Stimulated activated CD4-positive, alpha-beta T cell treated with anti-CD3 and anti-CD28 coated beads, Interleukin-2, amount 100 ng/mL, for 4 hours (primary cell): Measurements from ENCODE around the gene MAZ.
"Not testable (repeated sequence)": the region's sequence is repeated elsewhere in the genome, so short reads cannot be mapped to it uniquely, and the experiment has no call there.

Experiments used
- DNase-seq: peaks from one replicate; pipeline ENCODE4 v3.0.0-alpha.2; 2020; ENCODE audit warnings: low read depth

Gene MAZ

GRCh38 chr16:29825145-29826044 is 19.1 kb downstream of the MAZ start:
- DNase-seq = no peak

DNA sequence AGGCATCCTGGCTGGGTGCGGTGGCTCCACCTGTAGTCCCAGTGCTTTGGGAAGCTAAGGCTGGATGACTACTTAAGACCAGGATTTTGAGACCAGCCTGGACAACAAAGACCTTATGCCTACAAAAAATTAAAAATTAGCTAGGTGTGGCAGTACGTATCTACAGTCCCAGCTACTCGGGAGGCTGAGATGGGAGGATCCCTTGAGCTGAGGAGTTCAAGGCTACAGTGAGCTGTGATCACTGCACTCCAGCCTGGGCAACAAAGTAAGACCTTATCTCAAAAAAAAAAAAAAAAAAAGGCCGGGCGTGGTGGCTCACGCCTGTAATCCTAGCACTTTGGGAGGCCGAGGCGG is 20.0 kb downstream of the MAZ start:
- DNase-seq = no peak

DNA sequence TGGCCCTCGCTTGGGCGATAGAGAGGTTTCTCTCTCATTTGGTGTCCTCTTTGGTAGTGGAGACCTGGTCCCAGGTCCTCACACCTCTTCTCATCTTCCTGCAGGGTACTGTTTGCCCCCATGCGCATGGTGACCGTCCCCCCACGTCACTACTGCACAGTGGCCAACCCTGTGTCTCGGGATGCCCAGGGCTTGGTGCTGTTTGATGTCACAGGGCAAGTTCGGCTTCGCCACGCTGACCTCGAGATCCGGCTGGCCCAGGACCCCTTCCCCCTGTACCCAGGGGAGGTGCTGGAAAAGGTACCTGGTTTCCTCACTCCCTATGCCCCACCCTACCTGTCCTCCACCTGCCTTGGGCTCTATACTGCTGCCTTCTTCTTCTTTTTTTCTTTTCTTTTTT is 24.4 kb downstream of the MAZ start:
- DNase-seq = no peak

GRCh38 chr16:29831490-29831889 is 25.2 kb downstream of the MAZ start:
- DNase-seq = no peak

- DNase-seq = not testable (repeated sequence)
Observed at GRCh38 chr16:29833219-29833618, 26.9 kb downstream of the MAZ start.

GRCh38 chr16:29834079-29834478 is 27.8 kb downstream of the MAZ start:
- no peak for DNase-seq

DNA sequence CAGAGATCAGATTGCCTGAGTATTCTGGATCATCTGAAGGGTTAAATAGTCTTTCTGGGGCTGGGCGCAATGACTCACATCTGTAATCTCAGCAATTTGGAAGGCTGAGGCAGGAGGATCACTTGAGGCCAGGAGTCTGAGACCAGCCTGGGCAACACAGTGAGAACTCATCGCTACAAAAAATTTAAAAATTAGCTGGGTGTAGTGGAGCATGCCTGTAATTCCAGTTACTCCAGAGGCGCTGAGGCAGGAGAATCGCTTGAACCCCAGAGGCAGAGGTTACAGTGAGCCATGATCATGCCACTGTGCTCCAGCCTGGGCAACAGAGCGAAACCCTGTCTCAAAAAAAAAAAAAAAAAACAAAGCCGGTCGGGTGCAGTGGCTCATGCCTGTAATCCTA is 29.6 kb downstream of the MAZ start:
- DNase-seq = no peak

DNA sequence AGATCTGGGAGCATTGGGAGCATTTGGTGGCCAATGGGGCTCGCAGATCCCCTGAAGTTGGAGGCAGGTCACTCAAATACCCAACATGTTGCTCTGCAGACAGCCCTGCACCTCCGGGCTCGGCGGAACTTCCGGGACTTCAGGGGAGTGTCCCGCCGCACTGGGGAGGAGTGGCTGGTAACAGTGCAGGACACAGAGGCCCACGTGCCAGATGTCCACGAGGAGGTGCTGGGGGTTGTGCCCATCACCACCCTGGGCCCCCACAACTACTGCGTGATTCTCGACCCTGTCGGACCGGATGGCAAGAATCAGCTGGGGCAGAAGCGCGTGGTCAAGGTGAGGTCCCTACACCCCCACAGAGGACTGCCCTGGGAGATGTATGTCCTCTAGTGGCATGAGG is 30.3 kb downstream of the MAZ start:
- no peak for DNase-seq

DNA sequence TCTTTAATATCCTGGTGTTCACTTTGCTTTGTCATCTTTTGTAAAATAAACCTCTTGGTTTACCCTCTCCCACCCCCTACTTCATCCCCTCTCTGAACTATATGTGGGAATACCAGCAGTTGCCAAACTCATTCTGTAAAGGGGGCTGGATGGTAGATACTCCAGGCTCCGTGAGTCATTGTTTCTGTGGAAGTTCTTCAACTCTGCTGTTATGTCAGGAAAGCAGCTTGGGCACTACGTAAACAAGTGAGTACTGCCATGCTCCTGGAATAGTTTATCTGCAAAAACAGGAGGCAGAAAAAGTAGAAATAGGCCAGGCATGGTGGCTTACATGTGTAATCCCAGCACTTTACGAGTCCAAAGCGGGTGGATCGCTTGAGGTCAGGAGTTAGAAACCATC is 31.5 kb downstream of the MAZ start:
- DNase-seq = no peak

GRCh38 chr16:29839822-29840221 is 33.5 kb downstream of the MAZ start:
- no peak for DNase-seq

GRCh38 chr16:29840240-29840639 is 33.9 kb downstream of the MAZ start:
- no peak for DNase-seq

DNA sequence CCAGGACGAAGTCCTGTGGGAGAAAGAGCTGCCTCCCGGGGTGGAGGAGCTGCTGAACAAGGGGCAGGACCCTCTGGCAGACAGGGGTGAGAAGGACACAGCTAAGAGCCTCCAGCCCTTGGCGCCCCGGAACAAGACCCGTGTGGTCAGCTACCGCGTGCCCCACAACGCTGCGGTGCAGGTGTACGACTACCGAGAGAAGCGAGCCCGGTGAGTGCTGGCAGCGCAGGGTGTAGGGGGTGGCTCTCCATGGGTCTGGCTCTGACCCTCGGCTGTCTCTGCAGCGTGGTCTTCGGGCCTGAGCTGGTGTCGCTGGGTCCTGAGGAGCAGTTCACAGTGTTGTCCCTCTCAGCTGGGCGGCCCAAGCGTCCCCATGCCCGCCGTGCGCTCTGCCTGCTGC is 35.3 kb downstream of the MAZ start:
- no peak for DNase-seq

DNA sequence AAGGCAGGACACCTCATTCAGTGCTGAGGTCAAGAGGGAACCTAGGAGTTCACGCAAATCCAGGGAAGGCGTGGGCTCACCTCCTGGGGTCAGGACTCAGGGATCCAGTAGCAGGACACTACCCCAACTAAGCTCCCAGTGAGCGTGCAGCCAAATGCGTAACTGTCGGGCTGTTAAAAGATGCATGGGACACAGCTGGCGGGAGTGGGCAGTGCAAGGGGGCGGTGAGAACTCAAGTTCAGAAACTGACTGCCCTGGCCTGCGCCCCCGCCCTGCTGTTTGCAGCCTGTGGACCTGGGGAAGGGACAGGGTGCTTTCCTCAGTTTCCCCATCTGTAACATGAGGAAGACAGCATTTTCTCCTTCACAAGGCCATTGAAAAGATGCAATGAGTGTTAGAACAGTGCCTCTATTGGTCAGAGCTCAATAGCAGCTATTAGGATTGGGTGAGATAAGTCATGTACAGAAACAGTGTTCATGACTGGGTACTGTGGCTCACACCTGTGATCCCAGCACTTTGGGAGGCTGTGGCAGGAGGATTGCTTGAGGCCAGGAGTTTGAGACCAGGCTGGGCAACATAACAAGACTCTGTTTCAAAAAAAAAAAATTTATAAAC is 36.5 kb downstream of the MAZ start:
- DNase-seq = no peak

GRCh38 chr16:29843931-29844330 is 37.6 kb downstream of the MAZ start:
- DNase-seq = no peak

DNA sequence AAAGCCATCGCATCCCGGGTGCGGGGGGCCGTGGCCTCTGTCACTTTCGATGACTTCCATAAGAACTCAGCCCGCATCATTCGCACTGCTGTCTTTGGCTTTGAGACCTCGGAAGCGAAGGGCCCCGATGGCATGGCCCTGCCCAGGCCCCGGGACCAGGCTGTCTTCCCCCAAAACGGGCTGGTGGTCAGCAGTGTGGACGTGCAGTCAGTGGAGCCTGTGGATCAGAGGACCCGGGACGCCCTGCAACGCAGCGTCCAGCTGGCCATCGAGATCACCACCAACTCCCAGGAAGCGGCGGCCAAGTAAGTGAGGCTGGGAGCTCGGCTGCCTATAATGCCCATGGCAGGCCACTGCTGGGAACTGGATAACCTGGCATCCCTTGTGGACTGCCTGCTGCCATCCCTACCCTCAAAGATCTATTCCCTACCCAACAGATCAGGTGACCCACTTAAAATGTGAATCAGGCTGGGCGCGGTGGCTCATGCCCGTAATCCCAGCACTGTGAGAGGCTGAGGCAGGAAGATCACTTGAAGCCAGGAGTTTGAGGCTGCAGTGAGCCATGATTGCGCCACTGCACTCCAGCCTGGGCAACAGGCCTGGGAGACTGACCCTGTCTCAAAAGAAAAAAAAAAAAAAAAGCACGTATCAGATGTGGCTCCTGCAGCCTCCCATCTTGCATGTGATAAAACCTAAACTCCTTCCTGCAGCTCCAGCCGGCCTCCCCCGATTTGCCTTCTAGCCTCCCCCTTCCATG is 38.4 kb downstream of the MAZ start:
- no peak for DNase-seq

GRCh38 chr16:29845656-29846055 is 39.3 kb downstream of the MAZ start:
- DNase-seq = no peak

DNA sequence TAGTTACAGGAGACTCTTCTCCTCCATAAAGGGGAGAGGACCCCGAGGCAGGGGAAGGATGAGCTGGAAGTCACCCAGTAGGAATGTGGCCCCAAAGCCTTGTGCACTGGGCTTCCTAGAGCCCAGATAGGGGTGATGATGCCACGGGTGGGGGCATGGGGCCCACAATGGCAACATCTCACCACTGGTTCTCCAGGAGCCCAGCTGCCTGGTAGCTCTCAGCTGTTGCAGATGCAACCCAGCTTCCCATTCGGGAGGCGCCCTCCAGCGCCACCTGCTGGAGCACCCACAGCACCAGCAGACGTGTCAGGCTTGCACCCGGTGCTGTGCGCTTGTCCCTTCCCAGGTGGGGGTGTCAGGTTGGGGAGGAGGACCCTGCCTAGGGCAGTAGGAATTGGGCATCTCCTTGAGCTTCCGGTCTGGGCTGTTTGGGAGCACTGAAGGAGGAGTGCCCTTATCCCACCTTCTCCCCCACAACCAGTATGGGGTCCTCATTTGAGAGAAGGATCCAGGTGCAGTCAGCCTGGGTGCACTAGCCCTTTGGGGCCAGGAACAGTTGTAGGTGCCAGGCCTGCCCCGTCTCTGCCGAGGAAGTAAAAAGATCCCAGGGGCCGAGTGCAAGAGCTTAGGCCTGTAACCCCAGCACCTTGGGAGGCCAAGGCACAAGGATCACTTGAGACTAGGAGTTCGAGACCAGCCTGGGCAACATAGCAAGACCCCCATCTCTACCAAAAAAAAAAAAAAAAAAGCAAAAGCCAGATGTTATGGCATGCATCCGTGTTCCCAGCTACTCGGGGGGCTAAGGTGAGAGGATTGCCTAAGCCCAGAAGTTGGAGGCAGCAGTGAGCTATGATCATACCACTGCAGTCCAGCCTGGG is 42.3 kb downstream of the MAZ start:
- DNase-seq = peak; percentile 73

GRCh38 chr16:29849505-29849904 is 43.2 kb downstream of the MAZ start:
- DNase-seq = no peak

GRCh38 chr16:29850998-29851397 is 44.7 kb downstream of the MAZ start:
- DNase-seq = no peak

DNA sequence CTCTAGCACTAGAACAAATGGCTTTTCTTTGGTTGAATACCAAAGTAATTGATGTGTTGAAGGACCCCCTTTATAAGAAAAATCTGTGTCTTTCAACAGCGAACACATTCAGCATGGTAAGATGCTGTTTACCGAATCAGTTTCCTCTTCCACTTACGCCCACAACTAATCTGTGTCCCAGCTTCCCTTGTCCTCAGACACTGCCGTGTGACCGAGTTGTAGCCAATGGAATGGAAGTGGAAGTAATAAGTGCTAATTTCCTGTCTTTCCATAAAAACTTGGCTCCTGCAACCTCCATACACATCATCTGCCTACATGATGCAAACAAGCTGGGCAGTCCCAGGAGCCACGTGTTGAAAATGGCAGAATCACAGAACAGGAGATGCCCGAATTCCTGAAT is 46.3 kb downstream of the MAZ start:
- no peak for DNase-seq

GRCh38 chr16:29854520-29855100 is 48.3 kb downstream of the MAZ start:
- no peak for DNase-seq
